Retina (tissue), 1 donor: ENCODE results near the gene DDX51.
"Not testable (repeated sequence)": the region's sequence is repeated elsewhere in the genome, so short reads cannot be mapped to it uniquely, and the experiment has no call there.

Source experiments
- DNase-seq: peaks from one replicate; pipeline ENCODE4 v3.0.0-alpha.2; 2016

DDX51 gene

DNA sequence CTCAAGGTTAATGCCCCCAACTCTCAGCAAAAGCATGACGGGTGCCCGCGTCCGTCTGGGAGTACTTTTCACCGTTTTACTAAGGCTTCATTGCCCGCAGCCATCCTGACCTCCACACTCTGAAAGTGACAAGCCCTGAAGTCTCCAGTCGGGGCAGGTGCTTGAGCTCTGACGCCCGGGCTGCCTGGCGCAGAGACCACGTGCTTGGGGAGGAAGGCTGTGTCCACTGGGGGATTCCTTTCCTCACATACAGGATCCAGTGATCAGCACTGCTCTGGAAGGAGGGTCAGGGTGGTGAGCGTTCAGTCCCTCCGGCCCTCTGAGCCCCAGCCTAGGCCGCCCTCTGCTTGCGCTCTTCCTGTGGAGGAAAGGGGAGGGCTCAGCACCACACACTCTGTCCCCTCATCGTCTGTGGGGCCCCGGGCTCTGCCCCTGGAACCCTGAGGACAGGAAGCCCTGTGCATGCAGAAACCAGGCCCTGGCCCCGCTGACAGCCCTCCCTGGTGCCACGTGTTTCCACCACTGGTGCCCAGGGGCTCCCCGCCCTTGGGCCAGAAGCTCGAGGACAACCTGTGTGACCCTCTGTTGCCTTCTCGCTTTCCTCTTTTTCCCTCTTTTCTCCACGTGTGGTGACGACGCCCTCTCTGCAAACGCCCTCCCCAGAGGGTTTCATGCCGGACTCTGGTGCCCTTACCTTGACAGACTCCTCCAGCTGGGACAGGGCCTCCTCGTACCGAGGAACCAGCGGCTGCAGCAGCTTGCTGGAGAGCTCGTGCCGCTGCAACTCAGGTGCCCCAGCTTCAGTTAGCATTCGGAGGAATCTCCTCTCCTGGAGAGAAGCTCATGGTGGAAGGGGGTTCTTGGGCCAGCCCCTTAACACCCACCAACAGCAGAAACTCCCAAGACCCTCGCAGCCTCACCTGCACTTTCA, 4.9 kb downstream of the DDX51 start:
- no peak for DNase-seq

DNA sequence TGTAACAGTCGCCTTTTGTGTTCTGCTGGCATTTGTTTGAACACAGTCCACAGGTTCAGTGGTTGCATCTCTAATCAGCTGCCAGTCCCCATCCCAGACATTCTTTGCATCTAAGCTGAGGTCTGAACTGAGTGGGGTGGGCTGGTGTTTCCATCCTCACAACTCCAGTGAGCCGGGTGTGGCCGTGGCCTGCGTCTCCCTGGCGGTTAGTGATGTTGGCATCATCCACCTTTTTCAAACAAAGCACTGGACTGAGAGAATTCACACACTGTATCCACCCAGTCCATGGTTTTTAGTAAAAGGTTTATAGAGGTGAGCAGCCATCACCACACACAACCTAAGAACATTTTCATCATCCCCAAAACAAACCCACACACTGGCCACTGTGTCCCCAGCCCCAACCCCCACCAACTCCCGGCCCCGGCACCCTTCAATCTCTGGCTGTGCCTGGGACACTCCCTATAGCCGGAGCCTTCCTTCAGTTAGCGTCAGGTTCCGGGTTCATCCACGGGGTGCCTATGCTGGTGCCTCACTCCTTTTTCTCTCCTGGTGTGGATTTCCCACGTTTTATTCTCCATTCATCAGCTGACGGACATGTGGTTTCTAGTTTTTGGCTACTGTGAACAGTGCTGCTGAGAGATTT, 6.5 kb downstream of the DDX51 start:
- no peak for DNase-seq

DNA sequence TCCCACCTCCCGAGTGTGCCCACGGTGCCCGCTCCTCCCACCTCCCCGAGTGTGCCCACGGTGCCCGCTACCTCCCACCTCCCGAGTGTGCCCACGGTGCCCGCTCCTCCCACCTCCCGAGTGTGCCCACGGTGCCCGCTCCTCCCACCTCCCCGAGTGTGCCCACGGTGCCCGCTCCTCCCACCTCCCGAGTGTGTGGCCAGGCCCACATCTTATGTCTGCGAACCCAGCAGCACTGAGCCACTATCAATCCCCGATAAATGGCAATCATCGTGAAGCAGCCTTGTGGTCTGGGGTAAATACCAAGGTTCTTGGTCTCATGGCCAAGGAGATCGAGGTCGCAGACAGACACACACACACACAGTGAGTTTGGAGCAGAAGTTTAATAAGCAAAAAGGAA, 7.9 kb downstream of the DDX51 start:
- not testable (repeated sequence) for DNase-seq

GRCh38 chr12:132134653-132135183, 9.4 kb downstream of the DDX51 start:
- DNase-seq, result not testable (repeated sequence)

DNA sequence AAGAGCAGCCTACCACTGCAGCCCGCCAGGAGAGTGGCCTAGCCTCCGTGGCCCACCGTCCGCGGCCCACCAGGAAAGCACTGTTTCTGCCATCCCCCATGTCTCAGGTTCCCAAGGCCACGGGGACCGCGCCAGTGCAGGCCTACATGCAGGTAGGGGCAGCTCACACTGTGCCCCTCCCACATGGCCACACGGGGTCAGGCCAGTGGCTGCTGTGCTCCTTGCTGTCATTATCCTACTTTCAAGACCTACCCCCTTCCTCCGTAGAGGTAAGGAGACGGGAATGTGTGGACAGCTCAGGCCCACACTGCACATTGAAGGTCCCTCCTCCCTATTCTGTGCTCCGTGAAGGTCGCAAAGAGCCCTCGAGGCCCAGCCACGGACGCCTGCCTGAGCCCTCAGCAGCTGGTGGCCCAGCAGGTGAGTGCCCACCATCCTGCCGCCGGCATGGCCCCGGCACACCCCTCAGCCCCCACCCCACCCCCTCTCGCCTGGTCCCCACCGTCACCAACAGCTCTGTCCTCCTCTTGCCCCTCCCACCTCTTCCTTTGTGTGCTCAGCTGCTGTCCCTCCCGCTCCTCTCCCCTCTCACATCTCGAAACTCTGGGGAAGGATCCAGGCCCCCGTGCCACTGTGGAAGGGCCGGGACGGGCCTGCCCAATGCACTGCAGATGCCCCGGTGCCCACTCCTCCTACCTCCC, 10.0 kb downstream of the DDX51 start:
- DNase-seq, result no peak

- DNase-seq, result no peak
Measured at GRCh38 chr12:132132609-132133430, 11.3 kb downstream of the DDX51 start.

DNA sequence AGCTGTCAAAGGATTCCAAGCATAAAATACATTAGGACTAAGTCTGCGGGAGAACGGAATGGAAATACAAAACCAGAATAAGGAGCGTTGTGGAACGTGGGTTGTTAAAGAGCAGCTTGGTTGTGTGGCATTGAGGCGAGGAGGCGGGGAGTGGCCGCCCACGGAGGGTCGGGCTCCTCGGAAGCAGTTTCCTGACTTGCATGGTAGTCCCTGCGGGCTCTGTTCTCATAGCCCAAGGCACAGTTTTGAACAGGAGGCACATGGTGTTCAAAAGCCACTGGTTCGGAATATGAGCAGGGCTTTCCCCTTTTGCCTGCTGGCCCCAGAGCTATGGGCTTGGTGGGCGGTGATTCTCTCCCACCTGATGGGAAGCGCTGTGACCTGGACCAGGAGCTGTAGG, 12.2 kb downstream of the DDX51 start:
- DNase-seq, result no peak

- no peak for DNase-seq
Measured at GRCh38 chr12:132131229-132131628, 12.9 kb downstream of the DDX51 start.

GRCh38 chr12:132130690-132131089, 13.4 kb downstream of the DDX51 start:
- DNase-seq, result no peak

DNA sequence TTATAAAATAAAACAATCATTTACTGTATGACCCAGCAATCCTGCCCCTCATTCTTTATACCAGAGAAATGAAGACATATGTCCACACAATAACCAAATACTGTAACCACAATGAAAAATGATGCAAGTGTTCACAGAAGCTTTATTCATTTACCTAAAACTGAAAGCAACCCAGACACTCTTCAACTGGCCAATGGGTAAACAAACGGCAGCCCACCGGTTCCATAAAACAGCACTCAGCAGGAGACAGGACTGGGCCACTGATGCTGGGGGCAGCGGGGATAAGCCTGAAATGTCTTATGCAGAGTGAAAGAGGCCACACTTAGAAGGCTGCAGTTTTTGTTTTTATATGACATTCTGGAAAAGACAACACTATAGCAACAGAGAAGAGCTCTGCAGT, 15.1 kb downstream of the DDX51 start:
- DNase-seq, result no peak

DNA sequence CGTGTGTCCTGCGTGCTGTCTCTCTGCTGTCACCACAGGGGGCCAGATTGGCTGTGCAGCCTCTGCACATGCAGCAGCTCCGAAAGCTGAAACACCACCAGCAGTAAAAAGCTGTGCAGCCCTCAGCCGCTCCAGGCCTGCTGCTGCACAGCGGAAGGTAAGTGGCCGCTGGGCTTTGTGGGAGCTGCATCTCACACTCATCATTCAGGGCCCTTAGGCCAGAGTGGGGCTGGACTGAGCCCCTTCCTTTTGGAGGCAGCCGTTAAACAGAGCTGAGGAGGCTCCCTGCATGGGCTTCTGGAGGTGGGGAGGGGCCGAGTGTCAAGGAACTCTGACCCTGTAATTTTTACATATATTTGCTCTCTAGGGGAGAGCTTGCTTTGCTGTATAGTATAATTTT, 17.1 kb downstream of the DDX51 start:
- DNase-seq, result no peak

DNA sequence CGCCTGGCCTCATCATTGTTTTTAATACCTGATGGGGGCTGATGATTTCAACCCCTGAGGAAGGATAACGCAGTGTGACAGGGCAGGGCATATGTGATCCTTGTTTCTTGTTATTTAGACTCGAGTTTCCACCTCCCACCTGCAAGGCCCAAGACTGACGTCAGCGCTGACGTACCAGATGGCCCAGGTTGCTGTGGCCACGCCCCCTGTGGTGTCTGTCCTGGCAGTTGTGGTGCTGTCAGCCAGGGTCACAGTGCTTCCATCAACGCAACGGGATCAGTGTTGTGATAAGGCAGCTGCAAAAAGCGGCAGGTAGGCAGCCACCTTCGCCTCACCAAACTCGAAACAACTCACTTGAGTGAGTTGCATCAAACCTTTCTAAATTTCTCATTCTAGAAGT, 18.4 kb downstream of the DDX51 start:
- DNase-seq, result no peak

DNA sequence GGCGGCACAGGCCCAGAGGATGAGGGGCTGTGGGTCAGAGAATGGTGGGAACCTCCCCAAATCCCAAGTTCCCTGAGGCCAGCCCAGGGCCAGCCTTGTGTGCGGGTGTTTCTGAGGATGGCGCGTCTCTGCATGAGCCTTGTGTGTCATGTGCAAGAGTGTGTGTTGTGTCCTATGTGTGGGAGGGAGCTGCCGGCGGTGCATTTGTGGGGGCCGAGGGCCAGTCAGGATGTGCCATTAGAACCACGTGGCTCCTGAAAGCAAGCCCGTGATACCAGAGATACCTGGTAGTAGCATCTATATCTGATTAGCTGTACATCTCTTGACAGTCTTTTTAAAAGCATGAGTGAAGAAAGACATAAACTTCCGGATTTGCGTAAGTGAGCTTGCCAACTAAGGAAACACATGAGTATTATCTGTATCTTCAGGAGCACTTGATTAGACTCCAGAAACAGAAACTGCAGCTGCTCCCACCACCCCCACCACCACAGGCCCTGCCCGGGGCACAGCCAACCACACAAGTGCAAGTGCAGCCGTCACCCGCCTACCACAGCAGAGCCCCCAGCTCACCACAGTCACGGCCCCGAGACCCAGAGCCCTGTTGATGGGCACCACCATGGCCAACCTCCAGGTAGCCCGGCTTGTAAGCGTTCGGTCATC, 19.2 kb downstream of the DDX51 start:
- no peak for DNase-seq

GRCh38 chr12:132123970-132124765, 20.0 kb downstream of the DDX51 start:
- no peak for DNase-seq

DNA sequence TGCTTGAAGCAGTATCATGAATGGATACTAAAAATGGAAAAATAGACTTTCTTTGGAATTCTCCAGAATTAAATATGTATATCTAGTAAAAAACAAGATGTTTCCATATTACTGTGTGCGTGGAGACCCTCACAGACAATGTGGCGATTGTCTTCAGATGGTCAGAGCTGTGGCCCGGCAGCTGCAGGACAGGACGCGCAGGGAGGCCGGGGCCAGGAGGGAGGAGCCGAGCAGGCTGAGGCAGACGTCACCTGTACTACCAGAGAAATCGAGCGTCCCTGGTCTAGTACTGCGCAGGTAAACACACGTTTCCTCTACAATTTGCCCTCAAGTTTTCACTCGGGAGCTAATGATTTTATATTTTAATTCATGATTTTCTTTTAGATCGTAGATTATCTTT, 22.8 kb downstream of the DDX51 start:
- DNase-seq, result no peak

GRCh38 chr12:132118876-132119275, 25.2 kb downstream of the DDX51 start:
- DNase-seq, result no peak

GRCh38 chr12:132117558-132117875, 26.6 kb downstream of the DDX51 start:
- no peak for DNase-seq

- DNase-seq, result no peak
Measured at GRCh38 chr12:132116709-132117557, 27.2 kb downstream of the DDX51 start.

DNA sequence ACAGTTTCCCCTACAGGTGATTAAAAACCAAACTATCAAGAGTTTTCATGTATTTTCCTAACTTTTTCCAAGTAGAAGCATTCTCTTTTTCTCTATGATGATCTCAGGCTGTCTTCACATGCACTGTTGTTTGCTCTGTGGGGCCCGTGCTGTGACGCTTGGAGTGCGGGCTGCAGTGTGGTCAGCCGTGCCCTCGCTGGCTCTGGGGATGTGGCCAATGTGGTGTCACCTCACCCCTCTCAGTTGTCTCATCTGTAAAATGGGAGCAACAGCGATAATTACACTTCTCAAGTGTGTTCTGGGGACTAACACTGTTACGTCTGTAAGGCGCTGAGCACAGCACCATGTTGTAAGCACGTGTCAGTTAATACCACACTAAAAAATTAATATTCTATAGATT, 28.6 kb downstream of the DDX51 start:
- no peak for DNase-seq

DNA sequence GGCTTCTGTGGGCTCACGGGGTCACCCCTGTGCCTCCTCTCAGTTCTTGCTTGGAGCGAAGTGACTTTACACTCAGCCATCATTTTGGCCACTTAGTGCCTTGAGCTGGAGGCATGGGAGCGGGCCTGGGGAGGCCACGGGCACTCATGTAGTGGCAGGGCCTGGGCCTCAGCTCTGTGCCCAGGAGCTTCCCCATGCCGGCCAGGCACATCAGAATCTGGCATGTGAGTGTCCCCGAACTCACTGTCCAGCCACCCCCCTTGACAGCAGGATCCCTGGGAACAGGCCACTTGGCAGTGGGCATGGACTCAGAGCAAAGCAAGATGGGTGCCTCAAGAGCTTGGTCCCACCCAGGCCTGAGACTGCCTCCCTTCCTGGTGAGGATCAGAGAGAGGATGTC, 29.5 kb downstream of the DDX51 start:
- DNase-seq, result no peak
